Activated CD8-positive, alpha-beta T cell treated with anti-CD3 and anti-CD28 coated beads for 36 hours (primary cell): ENCODE data around the gene SAMD4A. TPM values are rescaled to one million over a fixed set of nuclear protein-coding genes. Genes with fewer than 3 reads are reported as not detected.

Source experiments
- ATAC-seq: fragments of 200-7000 bp; cut with Tn5 transposase; one replicate; pipeline ENCODE4 v1.10.0; 2021; ENCODE audit warnings: mild to moderate bottlenecking, moderate library complexity
- CTCF ChIA-PET: fragments of 350-600 bp; sonication (Branson Sonifier 250); formaldehyde crosslinking; loops from one replicate; lab custom pipeline; 2021; ENCODE audit warnings: antibody characterized with exemption; lab: Charles Lee
- POLR2A ChIA-PET: fragments of 350-600 bp; sonication (Branson Sonifier 250); formaldehyde crosslinking; loops from one replicate; lab custom pipeline; 2021; ENCODE audit warnings: antibody characterized with exemption; lab: Charles Lee
- DNase-seq: peaks from one replicate; pipeline ENCODE4 v3.0.0-alpha.2; 2020
- H3K27ac Mint-ChIP-seq: one replicate; pipeline ENCODE4 v1.8.0; 2021; ENCODE audit warnings: mild to moderate bottlenecking, mixed read lengths
- H3K27me3 Mint-ChIP-seq: one replicate; pipeline ENCODE4 v1.8.0; 2021; ENCODE audit warnings: mixed read lengths
- H3K36me3 Mint-ChIP-seq: one replicate; pipeline ENCODE4 v1.8.0; 2021; ENCODE audit warnings: low read depth, mixed read lengths
- H3K4me1 Mint-ChIP-seq: one replicate; pipeline ENCODE4 v1.8.0; 2021; ENCODE audit warnings: low read depth, mixed read lengths
- H3K4me3 Mint-ChIP-seq: one replicate; pipeline ENCODE4 v1.8.0; 2021; ENCODE audit warnings: mild to moderate bottlenecking, moderate library complexity, mixed read lengths
- H3K9me3 Mint-ChIP-seq: one replicate; pipeline ENCODE4 v1.8.0; 2021; ENCODE audit warnings: mixed read lengths
- CTCF ChIP-seq: fragments of 200-600 bp; IDR thresholded peaks from one replicate; pipeline ENCODE4 v1.8.0; 2022; ENCODE audit warnings: antibody characterized with exemption, mild to moderate bottlenecking
- intact Hi-C: fragments of 100-400 bp; cut with micrococcal nuclease; formaldehyde crosslinking; loops from one replicate; pipeline ENCODE4 v1.10.0; 2022
- total RNA-seq, 2 experiments: library from RNA; stranded (reverse); gene quantifications; one replicate each; pipeline ENCODE4 v1.2.3, GENCODE V29; 2021

Gene SAMD4A
- total RNA-seq, 2 experiments from 2014 or later: 4.5 to 4.9 TPM

- TF ChIP-seq CTCF: no peak
- ATAC-seq (no peak), DNase-seq (no peak)
- H3K27ac Mint-ChIP-seq: peak overlapping the region; percentile 96
- ChIA-PET CTCF (interaction anchor here (0.7 to 1.9 kb wide), 10 partner anchors 15 to 149 kb away, joined by 3 to 9 read pairs (median 4); partner anchors contain the start of gene SAMD4A), POLR2A (interaction anchor here (0.6 to 0.9 kb wide), 2 partner anchors 43 to 782 kb away, joined by 3 to 4 read pairs; no protein-coding TSS in a partner anchor)
- H3K36me3 Mint-ChIP-seq: peaks cover 6% of the 10 kb centered on the region
- peak overlapping the region; percentile 63 for H3K4me3 Mint-ChIP-seq
- H3K4me1 Mint-ChIP-seq: peaks cover 50% of the 10 kb centered on the region
- H3K9me3 Mint-ChIP-seq: no peaks in the 10 kb centered on the region
- intact Hi-C loops: loop anchor here (5.0 kb wide), 1 partner anchor 55 kb away; no protein-coding TSS in a partner anchor
- H3K27me3 Mint-ChIP-seq: no peaks in the 10 kb centered on the region
Measured at GRCh38 chr14:54627219-54627539, 60.3 kb downstream of the SAMD4A start.

GRCh38 chr14:54627540-54628363 is 60.8 kb downstream of the SAMD4A start:
- ATAC-seq (peak; percentile 76), DNase-seq (peak; percentile 52)
- Mint-ChIP-seq H3K9me3 (no peaks in the 10 kb centered on the region), H3K27me3 (no peaks in the 10 kb centered on the region), H3K27ac (peak overlapping the region; percentile 96), H3K4me1 (peaks cover 45% of the 10 kb centered on the region), H3K36me3 (peaks cover 4% of the 10 kb centered on the region), H3K4me3 (peak overlapping the region; percentile 63)
- intact Hi-C loops: loop anchor here (5.0 kb wide), 1 partner anchor 55 kb away; no protein-coding TSS in a partner anchor
- ChIA-PET POLR2A (interaction anchor here (0.6 to 0.9 kb wide), 2 partner anchors 42 to 66 kb away, joined by 3 read pairs; no protein-coding TSS in a partner anchor), CTCF (interaction anchor here (0.7 to 1.9 kb wide), 9 partner anchors 15 to 165 kb away, joined by 3 to 9 read pairs (median 3); partner anchors contain the start of gene SAMD4A)
- no peak for TF ChIP-seq CTCF

GRCh38 chr14:54629183-54629582 is 62.3 kb downstream of the SAMD4A start:
- ChIA-PET CTCF (interaction anchor here (1.1 to 1.2 kb wide), 2 partner anchors 14 to 164 kb away, joined by 3 read pairs; no protein-coding TSS in a partner anchor), POLR2A (no interaction called here)
- Mint-ChIP-seq H3K27ac (no peak overlapping the region), H3K4me3 (no peak overlapping the region), H3K4me1 (peaks cover 37% of the 10 kb centered on the region), H3K9me3 (no peaks in the 10 kb centered on the region), H3K27me3 (no peaks in the 10 kb centered on the region), H3K36me3 (no peaks in the 10 kb centered on the region)
- no peak for ATAC-seq
- DNase-seq: no peak
- intact Hi-C loops: loop anchor here (5.0 kb wide), 1 partner anchor 57 kb away; no protein-coding TSS in a partner anchor
- no peak for TF ChIP-seq CTCF

- DNase-seq: no peak
- H3K27ac Mint-ChIP-seq: peak overlapping the region; percentile 44
- no peaks in the 10 kb centered on the region for H3K9me3 Mint-ChIP-seq
- H3K4me1 Mint-ChIP-seq: peaks cover 36% of the 10 kb centered on the region
- no peaks in the 10 kb centered on the region for H3K36me3 Mint-ChIP-seq
- ChIA-PET CTCF (interaction anchor here (1.6 kb wide), 1 partner anchor 13 kb away, joined by 11 read pairs; no protein-coding TSS in a partner anchor), POLR2A (no interaction called here)
- H3K4me3 Mint-ChIP-seq: no peak overlapping the region
- ATAC-seq: no peak
- no peak for TF ChIP-seq CTCF
- intact Hi-C loops: loop anchor here (5.0 kb wide), 1 partner anchor 57 kb away; no protein-coding TSS in a partner anchor
- H3K27me3 Mint-ChIP-seq: no peaks in the 10 kb centered on the region
Measured at GRCh38 chr14:54629635-54630360, 62.9 kb downstream of the SAMD4A start.
